Pons (tissue), 1 donor: ENCODE measurements around the gene ITPR2.
"Not testable (repeated sequence)": the region's sequence is repeated elsewhere in the genome, so short reads cannot be mapped to it uniquely, and the experiment has no call there.

ENCODE experiments used
- DNase-seq: peaks from one replicate; pipeline ENCODE4 v3.0.0-alpha.2; 2016; ENCODE audit warnings: low spot score

ITPR2 gene

GRCh38 chr12:26563552-26563951, 269.4 kb downstream of the ITPR2 start:
- no peak for DNase-seq

GRCh38 chr12:26557326-26557725, 275.7 kb downstream of the ITPR2 start:
- no peak for DNase-seq

GRCh38 chr12:26556916-26557315, 276.1 kb downstream of the ITPR2 start:
- no peak for DNase-seq

- DNase-seq, result no peak
Measured at GRCh38 chr12:26555139-26555538, 277.9 kb downstream of the ITPR2 start.

GRCh38 chr12:26554332-26554731, 278.7 kb downstream of the ITPR2 start:
- no peak for DNase-seq

- no peak for DNase-seq
Measured at GRCh38 chr12:26551385-26551784, 281.6 kb downstream of the ITPR2 start.

GRCh38 chr12:26548227-26548626, 284.8 kb downstream of the ITPR2 start:
- no peak for DNase-seq

GRCh38 chr12:26546535-26547314, 286.3 kb downstream of the ITPR2 start:
- no peak for DNase-seq

GRCh38 chr12:26539131-26539530, 293.9 kb downstream of the ITPR2 start:
- DNase-seq, result no peak

GRCh38 chr12:26537651-26538050, 295.3 kb downstream of the ITPR2 start:
- no peak for DNase-seq

- no peak for DNase-seq
Measured at GRCh38 chr12:26537126-26537525, 295.9 kb downstream of the ITPR2 start.

GRCh38 chr12:26535826-26536225, 297.2 kb downstream of the ITPR2 start:
- DNase-seq, result no peak

- no peak for DNase-seq
Measured at GRCh38 chr12:26534071-26534470, 298.9 kb downstream of the ITPR2 start.

- DNase-seq, result no peak
Measured at GRCh38 chr12:26533211-26533610, 299.8 kb downstream of the ITPR2 start.

- DNase-seq, result no peak
Measured at GRCh38 chr12:26530461-26530860, 302.5 kb downstream of the ITPR2 start.

- no peak for DNase-seq
Measured at GRCh38 chr12:26528943-26529342, 304.1 kb downstream of the ITPR2 start.

- no peak for DNase-seq
Measured at GRCh38 chr12:26527682-26528081, 305.3 kb downstream of the ITPR2 start.

- no peak for DNase-seq
Measured at GRCh38 chr12:26524862-26525465, 308.0 kb downstream of the ITPR2 start.

GRCh38 chr12:26523708-26524150, 309.3 kb downstream of the ITPR2 start:
- peak; percentile 95 for DNase-seq

- DNase-seq, result no peak
Measured at GRCh38 chr12:26520869-26521268, 312.1 kb downstream of the ITPR2 start.

GRCh38 chr12:26520109-26520508, 312.9 kb downstream of the ITPR2 start:
- no peak for DNase-seq

GRCh38 chr12:26519462-26519861, 313.5 kb downstream of the ITPR2 start:
- no peak for DNase-seq

GRCh38 chr12:26517320-26517719, 315.7 kb downstream of the ITPR2 start:
- not testable (repeated sequence) for DNase-seq

- peak; percentile 63 for DNase-seq
Measured at GRCh38 chr12:26514364-26514763, 318.6 kb downstream of the ITPR2 start.
